ENCODE results near the gene IL1A.

The IL1A gene

DNA sequence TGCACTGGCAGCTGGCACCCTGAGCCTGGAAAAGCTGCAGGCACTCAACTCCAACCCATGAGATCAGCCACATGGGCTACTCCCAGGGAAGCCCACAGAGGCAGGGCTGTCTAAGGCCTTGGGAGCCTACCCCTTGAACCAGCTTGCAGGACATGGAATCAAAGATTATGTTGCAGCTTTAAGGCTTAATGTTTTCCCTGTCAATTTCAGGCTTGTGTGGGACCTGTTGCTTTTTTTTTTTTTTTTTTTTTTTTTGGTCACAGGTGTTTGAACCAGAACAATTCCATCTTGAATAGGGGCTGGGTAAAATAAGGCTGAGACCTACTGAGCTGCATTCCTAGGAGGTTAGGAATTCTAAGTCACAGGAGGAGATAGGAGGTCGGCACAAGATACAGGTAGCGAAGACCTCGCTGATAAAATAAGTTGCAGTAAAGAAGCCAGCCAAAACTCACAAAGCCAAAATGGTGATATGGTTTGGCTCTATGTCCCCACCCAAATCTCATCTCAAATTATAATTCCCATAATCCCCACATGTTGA lies 7.5 kb upstream of the IL1A start:
- no peak for DNase-seq

DNA sequence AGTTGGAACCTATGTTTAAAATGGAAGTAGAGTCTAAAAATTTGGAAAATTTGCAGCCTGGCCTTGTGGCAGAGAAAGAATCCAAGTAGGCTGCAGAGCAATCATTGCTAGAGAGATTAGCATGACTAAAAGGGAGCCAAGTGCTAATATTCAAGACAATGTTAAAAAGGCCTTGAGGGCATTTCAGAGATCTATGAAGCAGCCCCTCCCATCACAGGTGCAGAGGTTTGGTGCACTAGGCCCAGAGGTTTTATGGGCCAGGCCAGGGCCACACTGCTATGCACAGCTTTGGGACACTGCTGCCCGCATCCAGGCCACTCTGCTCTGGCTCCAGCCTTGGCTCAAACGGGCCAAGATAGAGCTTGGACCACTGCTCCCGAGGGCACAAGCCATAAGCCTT lies 6.7 kb upstream of the IL1A start:
- no peak for DNase-seq

GRCh38 chr2:112790305-112790704 lies 6.0 kb upstream of the IL1A start:
- no peak for DNase-seq

- DNase-seq, result no peak
Measured at GRCh38 chr2:112789186-112789585, 4.9 kb upstream of the IL1A start.

DNA sequence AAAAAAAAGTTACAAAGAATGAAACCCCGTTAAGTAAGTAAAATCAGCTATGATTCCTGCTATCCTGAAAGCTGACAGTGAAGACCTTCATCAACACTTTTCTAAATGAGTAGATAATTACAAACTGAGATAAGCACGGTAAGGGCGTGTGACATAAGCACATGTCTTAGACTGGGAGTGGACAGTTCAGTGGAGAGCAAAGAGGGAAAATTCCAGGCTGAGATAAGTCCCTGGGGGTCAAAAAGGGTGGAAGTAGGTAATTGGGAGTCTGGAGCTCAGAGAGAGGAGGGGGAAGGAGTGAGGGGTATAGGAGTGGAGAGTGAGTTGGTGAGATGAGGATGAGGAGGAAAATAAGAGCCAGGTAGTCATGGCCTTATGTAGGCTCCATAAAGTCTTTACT lies 4.4 kb upstream of the IL1A start:
- DNase-seq, result no peak

GRCh38 chr2:112787729-112788393 lies 3.6 kb upstream of the IL1A start:
- peak; percentile 75 for DNase-seq

DNA sequence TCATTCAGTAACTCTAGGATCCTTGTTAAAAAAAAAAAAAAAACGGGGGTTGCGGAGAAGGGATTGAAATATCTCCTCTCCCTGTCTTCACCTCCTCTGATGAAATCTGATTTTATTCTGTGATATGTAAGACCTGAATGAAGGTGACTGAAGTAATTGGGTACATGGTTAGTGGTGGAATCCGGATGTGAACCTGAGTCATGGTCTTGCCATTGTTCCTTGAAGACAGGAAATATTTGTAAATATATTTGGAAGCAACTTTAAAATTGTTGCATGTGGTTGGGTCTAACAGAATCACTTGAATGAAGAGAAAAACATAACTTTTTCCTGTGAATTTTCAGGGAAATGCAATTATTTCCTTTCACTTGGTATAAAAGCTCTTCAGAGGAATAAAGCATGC lies 3.0 kb upstream of the IL1A start:
- DNase-seq, result no peak

DNA sequence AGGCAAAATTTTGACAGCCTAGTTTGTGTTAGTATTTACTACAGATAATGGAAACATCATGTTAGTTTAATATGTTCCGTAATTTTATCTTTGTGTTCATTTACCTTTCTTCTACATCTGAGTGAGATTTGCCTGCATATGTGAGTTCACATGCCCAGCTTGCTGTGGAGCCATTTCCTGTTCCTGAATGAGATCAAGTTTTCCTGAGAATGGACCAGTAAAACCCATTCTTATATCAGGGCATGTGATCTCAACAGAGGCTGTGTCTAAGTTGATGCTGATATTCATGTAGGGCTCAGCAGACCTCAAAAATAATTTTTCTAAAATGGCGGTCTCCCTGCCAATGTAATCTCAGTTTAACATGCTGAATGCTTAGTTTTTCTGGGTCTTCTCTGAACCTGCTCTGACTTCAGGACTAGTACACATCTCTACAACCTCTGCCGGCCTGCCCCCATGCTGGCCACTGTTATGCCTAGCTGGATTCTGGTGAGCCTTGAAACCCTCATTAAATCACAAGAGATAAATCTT lies 1.0 kb downstream of the IL1A start:
- no peak for DNase-seq

DNA sequence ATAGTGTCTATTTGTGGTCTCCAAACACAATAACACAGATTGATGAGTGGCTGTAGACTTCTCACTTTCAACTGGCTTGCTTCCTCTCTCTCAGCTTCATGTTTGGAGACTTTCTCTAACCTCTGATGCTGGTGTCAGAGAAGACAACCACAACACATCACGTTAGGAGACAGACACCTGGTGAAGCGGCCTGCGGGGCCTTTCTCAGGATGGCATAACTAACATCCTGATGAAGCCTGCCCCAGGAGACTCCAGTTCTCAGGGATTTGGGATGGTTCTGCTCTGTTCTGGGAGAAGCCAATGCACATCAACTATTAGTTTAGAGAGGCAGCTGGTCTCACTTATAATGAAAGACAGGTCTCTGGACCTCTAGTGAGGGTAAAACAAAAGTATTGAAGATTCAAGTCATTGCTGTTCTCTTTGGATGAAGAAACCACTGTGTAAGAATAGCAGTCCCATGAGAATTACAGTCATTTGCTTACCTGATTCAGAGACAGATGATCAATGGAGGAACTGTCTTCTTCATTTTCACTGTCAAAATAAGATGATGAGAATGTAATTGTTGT lies 2.0 kb downstream of the IL1A start:
- no peak for DNase-seq

DNA sequence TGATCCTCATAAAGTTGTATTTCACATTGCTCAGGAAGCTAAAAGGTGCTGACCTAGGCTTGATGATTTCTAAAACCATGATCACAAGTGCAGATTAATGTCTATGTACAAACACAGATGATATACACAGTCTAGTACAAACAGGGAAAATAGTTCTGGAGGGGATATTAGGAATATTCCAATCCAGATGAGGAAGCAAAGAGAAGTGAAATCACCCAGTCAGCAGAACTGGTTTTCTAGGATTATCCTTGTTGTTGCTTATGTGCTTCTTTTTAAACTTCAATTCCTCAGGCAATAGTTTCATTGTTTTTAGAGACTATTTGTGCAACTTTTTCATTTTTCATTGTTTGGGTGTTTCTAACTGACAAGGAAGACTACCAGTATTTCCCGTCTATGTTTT lies 4.7 kb downstream of the IL1A start:
- DNase-seq, result no peak

GRCh38 chr2:112777036-112777435 lies 7.3 kb downstream of the IL1A start:
- DNase-seq, result no peak

DNA sequence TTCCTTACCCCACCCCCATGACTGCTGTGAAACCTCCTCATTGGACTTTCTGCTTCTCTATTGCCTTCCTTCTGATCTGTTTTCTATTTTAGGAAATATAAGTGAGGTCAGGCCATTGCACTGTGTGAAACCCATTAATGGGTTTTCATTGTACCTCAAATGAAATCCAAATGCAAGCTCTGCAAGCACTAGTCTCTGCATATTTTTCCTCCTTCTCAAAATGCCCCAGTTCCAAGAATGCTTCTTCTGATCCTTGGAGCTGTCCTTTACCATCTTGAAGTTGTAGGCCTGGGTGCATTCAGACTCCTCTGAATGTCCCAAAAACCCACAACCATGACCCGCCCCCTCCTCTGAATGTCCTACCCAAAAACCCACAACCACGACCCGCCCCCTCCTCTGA lies 8.2 kb downstream of the IL1A start:
- DNase-seq, result no peak

GRCh38 chr2:112774536-112775285 lies 9.6 kb downstream of the IL1A start:
- DNase-seq, result no peak

DNA sequence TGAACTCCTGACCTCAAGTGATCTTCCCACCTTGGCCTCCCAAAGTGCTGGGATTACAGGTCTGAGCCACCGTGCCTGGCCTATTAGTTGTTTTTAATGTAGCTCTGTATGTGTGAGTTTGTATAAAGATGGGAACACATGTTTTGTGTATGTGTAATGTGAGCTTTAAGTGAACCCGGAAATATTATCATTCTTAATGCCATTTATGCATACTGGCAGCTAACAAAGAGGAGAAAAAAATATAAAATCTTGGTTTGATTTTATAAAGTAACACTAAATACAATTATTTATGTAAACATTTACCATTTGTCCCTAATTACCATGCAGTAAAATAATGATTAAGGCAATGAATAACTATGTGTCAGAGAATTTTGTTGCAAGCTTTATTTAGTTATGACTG lies 10.7 kb downstream of the IL1A start:
- DNase-seq, result no peak

GRCh38 chr2:112772911-112773475 lies 11.3 kb downstream of the IL1A start:
- DNase-seq, result no peak

DNA sequence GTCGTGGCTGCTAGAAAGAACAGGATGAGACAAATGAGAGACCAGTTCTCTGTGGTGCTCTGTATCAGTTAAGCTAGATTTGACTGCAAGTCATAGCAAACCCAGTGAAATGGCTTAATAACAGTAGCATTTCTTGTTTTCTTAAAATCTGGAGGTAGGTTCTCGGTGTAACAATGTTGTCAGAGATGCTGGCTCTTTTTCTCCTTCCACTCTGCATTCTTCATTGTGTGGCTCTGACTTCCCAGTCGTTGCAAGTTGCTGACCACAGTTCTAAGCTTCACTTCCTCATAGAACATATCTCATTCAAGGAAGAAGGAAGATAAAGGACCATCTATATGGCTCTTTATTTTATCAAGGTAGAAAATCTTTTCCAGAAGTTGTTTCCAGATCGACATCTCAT lies 12.0 kb downstream of the IL1A start:
- no peak for DNase-seq

GRCh38 chr2:112768432-112768831 lies 15.9 kb downstream of the IL1A start:
- DNase-seq, result no peak

DNA sequence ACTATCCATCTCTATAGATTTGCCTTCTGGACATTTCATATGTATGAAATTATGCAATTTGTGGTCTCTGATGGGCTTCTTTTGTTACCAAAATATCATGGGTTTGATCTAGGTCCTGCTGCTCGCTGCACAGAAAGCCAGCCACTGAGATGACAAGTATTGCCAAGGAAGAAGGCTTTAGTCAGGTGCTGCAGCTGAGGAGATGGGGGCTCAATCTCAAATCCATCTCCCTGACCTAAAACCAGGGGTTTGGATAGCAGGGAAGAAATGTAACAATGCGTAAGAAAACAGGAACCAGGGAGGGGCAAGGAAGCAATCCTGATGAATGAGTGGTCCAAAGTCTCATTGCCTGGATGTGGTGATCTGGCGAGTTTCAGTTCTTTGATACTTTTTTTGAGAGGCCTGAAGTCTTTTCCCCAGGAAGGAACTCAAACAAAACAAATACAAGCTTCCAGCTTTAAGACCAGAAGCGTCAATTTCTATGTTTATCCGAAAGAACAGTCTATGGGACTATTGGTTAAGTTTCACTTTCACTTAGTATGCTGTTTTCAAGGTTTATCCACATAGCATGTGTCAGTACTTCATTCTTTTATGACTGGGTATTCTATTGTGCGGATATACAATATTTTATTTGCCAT lies 16.5 kb downstream of the IL1A start:
- peak; percentile 21 for DNase-seq

DNA sequence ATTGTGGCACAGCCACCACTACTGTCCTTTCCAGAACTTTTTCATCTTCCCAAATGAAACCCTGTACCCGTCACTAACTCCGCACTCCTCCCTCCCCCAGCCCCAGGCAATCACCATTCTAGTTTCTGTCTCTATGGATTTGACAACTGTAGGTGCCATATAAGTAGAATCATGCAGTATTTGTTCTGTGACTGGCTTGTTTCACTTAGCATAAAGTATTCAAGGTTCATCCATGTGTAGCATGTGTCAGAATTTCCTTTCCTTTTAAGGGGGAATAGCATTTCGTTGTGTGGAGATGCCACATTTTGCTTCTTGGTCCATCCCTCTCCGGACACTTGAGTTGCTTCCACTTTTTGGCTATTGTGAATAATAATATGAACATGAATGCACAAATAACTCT lies 19.0 kb downstream of the IL1A start:
- DNase-seq, result peak; percentile 13

DNA sequence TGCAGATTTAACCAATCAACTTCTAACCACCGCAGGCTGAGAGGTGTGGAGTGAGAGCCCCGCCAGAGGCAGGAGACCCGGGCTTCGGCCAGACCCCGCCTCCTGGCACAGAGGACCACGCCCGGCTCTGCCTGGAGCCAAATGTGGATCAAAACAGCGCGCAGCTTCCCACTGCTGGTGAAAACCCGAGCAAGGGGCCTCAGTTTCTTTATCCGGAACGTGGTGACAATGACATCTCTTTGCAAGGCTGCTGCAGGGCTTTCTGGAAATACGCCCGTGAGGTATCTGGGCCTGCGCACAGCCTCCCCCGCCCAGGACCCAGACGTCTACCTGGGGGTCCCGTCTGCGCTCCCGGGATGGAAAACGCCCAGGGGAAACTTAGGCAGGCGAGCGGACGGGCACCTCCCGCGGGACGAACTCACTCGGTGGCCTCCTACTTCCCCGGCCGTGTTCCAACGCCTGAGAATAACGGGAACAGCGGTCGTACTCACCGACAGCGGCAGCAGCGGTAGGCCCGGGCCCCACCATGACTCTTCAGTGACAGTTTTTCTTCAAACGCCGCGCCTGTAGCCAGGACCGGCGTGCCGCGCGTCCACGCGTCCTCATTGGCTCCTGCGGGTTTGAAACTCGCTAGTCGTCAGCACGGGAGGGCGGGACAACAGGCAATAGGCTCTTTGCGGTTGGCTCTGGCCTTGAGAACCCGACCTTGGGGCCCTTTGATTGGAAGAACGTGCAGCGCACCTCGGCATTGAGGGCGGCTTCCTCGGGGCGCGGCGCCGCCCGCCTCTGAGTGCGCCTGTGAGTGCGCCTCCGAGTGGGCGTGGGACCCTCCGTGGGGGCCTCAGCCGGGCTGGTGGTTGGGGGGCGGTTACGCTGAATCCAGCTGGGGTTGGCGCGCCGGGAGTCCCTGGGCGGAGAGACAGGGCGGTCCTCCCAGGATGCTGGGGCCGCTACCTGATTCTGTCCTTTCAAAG lies 19.9 kb downstream of the IL1A start, which contains the start of gene CKAP2L:
Gene CKAP2L, minus strand, starts transcription at position 539 of the 974 bp plus-strand sequence. Its CDS starts 11 bp downstream, at position 528.
- peak; percentile 100 for DNase-seq

DNA sequence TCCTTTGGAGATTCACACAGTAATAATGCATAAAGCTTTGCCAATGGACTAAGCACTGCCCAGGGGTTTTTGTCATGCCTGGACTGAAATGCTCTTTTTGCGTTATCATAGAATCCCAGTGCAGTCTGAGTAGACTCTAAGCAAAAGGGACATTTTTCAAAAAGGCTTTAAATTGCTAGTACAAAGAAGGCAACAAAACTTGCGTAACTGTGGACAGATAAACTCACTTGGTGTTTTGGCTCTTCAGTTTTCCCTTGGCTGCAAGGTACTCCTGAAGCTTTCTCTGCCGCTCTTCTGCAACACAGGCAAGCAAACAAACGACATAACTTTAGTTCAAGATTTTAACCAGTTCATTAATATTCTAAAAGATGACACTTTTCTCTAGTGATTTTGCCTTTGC lies 22.0 kb downstream of the IL1A start:
- no peak for DNase-seq

DNA sequence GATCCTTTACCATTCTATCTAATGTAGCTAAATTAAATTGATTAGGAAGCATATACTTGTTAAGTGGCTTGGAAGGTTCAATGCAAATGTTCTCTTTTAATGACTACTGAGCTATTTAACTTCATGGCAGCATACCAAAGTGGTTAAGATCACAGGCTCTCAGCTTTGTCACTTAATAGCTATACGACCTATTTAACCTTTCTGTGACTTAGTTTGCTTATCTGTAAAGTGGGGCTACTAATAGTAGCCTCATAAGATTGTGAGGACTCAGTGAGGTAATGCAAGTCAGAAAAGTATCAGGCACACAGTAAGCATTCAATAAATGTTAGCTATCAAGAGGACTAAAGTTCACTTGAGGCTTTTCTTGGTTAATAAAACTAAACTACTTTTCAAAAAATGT lies 24.1 kb downstream of the IL1A start:
- no peak for DNase-seq
